Ascending aorta (tissue), 2 donors: ENCODE measurements around the gene SLK. TPM values are rescaled to one million over a fixed set of nuclear protein-coding genes. Genes with fewer than 3 reads are reported as not detected.
A peak's percentile ranks its signal among the peaks of the same experiment; 100 is the strongest.

Source experiments
- DNase-seq, 2 donors: peaks; one replicate each; pipeline ENCODE4 v3.0.0-alpha.2; 2019; ENCODE audit warnings: low spot score in 2 of 2
- H3K27ac ChIP-seq, 2 donors: fragments of 200-600 bp; sonication (generic); one replicate each; pipeline ENCODE4 v1.5.1; 2016 to 2017; ENCODE audit warnings: mild to moderate bottlenecking in 1 of 2
- H3K27me3 ChIP-seq: fragments of 200-600 bp; sonication (generic); one replicate; pipeline ENCODE4 v1.5.1; 2017
- H3K36me3 ChIP-seq, 2 donors: fragments of 200-600 bp; sonication (generic); one replicate each; pipeline ENCODE4 v1.5.1; 2016
- H3K4me1 ChIP-seq, 2 donors: fragments of 200-600 bp; sonication (generic); one replicate each; pipeline ENCODE4 v1.5.1; 2016 to 2017; ENCODE audit warnings: mild to moderate bottlenecking in 1 of 2
- H3K4me3 ChIP-seq, 2 donors: fragments of 200-600 bp; sonication (generic); one replicate each; pipeline ENCODE4 v1.5.1; 2016 to 2017; ENCODE audit warnings: mild to moderate bottlenecking in 1 of 2
- H3K9me3 ChIP-seq, 2 donors: fragments of 200-600 bp; sonication (generic); one replicate each; pipeline ENCODE4 v1.5.1; 2016
- intact Hi-C: fragments of 100-400 bp; cut with DNase I; formaldehyde crosslinking; loops from one replicate; pipeline ENCODE4 v1.15.1; 2023
- total RNA-seq: library from RNA; depleted of rRNA; stranded (reverse); fragments of >200 nt; gene quantifications from one replicate; pipeline ENCODE4 v1.1.0, GENCODE V29; 2016
- TF ChIP-seq, protein P1 (sequence below), 3 experiments: fragments of 200-600 bp in 2 of 3; fragments of 450-650 bp in 1 of 3; sonication (generic) in 2 of 3; IDR thresholded peaks; one replicate each; pipeline ENCODE4 v1.5.1; 2016 to 2019; ENCODE audit warnings: antibody characterized with exemption in 3 of 3, mild to moderate bottlenecking in 1 of 3, moderate library complexity in 1 of 3

SLK gene
- total RNA-seq, 1 donor from 2014 or later: 26.1 TPM

DNA sequence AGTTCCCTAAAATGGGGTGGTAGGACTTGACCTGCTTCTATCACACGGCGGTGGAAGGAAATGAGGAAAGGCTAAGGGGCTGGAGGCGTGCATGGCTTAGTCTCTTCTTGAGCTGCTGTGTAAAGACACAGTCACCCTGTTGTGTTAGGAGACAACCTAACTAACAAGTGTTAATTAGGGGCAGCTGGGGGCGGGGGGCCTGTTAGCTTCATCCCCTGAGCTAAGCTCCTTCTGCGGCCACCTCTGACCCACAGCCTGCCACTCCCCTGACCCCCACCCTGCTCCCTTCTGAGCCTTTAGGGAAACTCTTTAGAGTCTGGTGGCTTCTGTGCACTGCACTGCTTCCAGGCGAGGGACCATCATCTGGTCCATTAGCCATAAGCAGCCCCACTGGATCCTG is 90.8 kb downstream of the SLK start:
- intact Hi-C loops: no loop called here
- no peak overlapping the region for H3K27ac ChIP-seq
- no peaks in the 10 kb centered on the region for H3K27me3 ChIP-seq
- H3K36me3 ChIP-seq: no peaks in the 10 kb centered on the region
- TF ChIP-seq, protein P1, sequence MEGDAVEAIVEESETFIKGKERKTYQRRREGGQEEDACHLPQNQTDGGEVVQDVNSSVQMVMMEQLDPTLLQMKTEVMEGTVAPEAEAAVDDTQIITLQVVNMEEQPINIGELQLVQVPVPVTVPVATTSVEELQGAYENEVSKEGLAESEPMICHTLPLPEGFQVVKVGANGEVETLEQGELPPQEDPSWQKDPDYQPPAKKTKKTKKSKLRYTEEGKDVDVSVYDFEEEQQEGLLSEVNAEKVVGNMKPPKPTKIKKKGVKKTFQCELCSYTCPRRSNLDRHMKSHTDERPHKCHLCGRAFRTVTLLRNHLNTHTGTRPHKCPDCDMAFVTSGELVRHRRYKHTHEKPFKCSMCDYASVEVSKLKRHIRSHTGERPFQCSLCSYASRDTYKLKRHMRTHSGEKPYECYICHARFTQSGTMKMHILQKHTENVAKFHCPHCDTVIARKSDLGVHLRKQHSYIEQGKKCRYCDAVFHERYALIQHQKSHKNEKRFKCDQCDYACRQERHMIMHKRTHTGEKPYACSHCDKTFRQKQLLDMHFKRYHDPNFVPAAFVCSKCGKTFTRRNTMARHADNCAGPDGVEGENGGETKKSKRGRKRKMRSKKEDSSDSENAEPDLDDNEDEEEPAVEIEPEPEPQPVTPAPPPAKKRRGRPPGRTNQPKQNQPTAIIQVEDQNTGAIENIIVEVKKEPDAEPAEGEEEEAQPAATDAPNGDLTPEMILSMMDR (IDR thresholded peaks at IDR 0.05): no peak
- no peaks in the 10 kb centered on the region for H3K4me1 ChIP-seq
- no peak for DNase-seq
- H3K9me3 ChIP-seq: no peaks in the 10 kb centered on the region
- no peak overlapping the region for H3K4me3 ChIP-seq

DNA sequence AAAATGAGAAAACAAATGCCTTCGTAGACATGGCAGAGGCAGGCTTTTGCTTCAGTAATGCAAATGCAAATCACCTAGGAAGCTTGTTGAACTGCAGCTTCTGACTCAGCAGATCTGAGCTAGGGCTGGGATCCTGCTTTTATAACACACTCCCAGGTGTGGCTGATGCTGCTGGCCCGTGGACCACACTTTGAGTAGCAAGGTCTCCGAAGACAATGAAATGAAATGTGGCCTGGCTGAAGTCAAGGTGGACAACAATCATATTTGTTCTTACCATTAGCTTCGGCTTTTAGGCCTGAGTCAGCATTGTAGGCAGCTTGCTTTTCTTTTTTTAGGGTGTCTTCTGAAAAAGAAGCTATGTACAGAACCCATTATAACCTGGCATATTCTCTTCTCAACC is 92.4 kb downstream of the SLK start:
- TF ChIP-seq, protein P1 (IDR thresholded peaks at IDR 0.05): no peak
- no peaks in the 10 kb centered on the region for H3K4me1 ChIP-seq
- DNase-seq: no peak
- no peak overlapping the region for H3K4me3 ChIP-seq
- intact Hi-C loops: no loop called here
- no peak overlapping the region for H3K27ac ChIP-seq
- H3K36me3 ChIP-seq: no peaks in the 10 kb centered on the region
- no peaks in the 10 kb centered on the region for H3K27me3 ChIP-seq
- H3K9me3 ChIP-seq: no peaks in the 10 kb centered on the region

DNA sequence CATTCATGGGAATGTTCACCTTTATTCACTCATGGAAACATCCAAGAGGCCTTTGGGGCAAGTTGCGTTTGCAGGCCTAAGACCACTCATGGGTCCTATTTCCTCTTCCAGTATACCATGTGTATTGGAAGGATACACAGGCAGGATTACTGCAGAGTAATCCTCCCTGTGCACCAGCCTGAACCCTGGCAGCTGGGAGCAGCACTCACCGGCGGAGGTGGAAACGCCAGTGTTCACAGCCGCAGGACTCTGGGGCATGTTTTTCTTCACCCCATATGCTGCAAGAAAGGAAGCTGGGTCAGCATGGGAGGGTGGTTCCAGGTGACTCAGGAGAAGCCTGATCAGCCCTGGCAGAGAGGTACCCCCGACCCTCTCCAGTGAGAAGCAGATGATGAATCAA is 94.3 kb downstream of the SLK start:
- no peak for DNase-seq

DNA sequence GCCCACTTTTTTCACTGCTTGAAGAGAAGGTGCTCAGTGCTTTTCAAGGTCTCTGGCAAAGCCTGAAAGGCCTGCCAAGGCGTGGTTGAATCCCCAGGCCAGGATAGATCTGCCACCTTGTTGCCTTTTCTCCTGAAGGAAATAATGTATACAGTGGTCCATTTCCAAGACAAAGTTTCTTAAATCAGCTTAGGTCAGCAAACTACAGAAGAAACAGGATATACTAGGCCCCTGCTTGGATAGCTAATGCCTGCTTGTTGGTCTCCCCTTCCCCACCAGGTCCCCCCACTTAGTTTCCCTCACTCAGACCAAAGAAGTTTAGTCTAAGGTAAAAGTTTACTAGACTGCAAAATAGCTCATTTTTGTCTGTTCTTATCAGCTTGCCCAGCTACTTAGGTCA is 98.8 kb downstream of the SLK start:
- intact Hi-C loops: no loop called here
- Histone ChIP-seq H3K27ac (no peak overlapping the region), H3K4me3 (no peak overlapping the region), H3K9me3 (no peaks in the 10 kb centered on the region), H3K27me3 (no peaks in the 10 kb centered on the region), H3K36me3 (no peaks in the 10 kb centered on the region), H3K4me1 (no peaks in the 10 kb centered on the region)
- DNase-seq: peak in 1 of 2 donors; percentile 9
- TF ChIP-seq, protein P1 (IDR thresholded peaks at IDR 0.05): no peak

More for the DNA sequence above, 94.3 kb downstream of the SLK start:
- intact Hi-C loops: no loop called here
- TF ChIP-seq, protein P1 (IDR thresholded peaks at IDR 0.05): no peak
- no peaks in the 10 kb centered on the region for H3K27me3 ChIP-seq
- no peak overlapping the region for H3K4me3 ChIP-seq
- no peaks in the 10 kb centered on the region for H3K9me3 ChIP-seq
- H3K4me1 ChIP-seq: no peaks in the 10 kb centered on the region
- H3K36me3 ChIP-seq: no peaks in the 10 kb centered on the region
- no peak overlapping the region for H3K27ac ChIP-seq

DNA sequence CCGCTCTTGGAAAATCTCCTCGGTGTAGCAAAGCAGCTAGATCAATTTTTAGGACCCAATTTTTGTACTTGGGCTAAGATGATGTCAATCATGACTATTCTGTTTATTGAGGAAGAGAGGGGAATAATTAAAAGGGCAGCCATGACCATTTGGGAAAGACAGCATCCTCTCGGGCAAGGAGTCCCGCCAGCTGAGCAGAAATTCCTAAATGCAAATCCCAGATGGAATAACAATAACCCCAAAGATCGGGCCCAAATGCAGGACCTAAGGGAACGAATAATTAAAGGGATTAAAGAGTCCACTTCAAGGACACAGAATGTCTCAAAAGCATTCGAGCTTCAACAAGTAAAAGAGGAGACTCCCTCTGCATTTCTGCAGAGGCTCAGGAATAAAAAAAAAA is 100.0 kb downstream of the SLK start:
- DNase-seq: no peak
- TF ChIP-seq, protein P1 (IDR thresholded peaks at IDR 0.05): no peak
- no peaks in the 10 kb centered on the region for H3K4me1 ChIP-seq
- H3K4me3 ChIP-seq: no peak overlapping the region
- no peak overlapping the region for H3K27ac ChIP-seq
- H3K27me3 ChIP-seq: no peaks in the 10 kb centered on the region
- intact Hi-C loops: no loop called here
- H3K9me3 ChIP-seq: no peaks in the 10 kb centered on the region
- no peaks in the 10 kb centered on the region for H3K36me3 ChIP-seq

DNA sequence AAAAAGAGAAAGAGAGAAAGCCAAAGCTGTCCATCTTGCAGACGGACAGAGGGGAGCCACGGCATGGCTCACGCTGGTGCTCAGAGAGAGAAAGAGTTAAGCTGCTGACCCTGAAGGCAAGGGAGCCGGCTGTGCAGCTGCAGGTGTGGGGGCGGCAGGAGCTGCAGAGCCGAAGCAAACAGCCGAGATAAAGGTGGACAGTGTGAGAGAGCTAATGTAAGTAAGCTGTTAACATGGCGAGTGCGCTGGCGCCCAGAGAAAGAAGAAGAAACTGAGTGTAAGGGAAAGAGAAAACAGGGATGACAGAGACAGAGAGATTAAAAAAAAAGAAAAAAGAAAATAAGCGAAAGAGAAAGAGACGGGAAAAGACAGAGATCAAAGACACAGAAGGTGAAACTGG is 100.6 kb downstream of the SLK start:
- no peaks in the 10 kb centered on the region for H3K9me3 ChIP-seq
- DNase-seq: peak in 1 of 2 donors; percentile 45
- H3K36me3 ChIP-seq: no peaks in the 10 kb centered on the region
- TF ChIP-seq, protein P1 (IDR thresholded peaks at IDR 0.05): no peak
- intact Hi-C loops: no loop called here
- no peak overlapping the region for H3K27ac ChIP-seq
- no peaks in the 10 kb centered on the region for H3K4me1 ChIP-seq
- H3K4me3 ChIP-seq: no peak overlapping the region
- H3K27me3 ChIP-seq: no peaks in the 10 kb centered on the region
